Keratinocyte (primary cell): Measurements from ENCODE around the gene ACAD10. TPM values are rescaled to one million over a fixed set of nuclear protein-coding genes. Genes with fewer than 3 reads are reported as not detected.
"Not testable (repeated sequence)": the region's sequence is repeated elsewhere in the genome, so short reads cannot be mapped to it uniquely, and the experiment has no call there.

Experiments used
- DNase-seq: peaks from one replicate; pipeline ENCODE4 v3.0.0-alpha.2; 2011; ENCODE audit warnings: low read depth, missing footprints, low spot score
- FAIRE-seq: peaks from 2 replicates; lab custom pipeline; 2011; peaks lifted over from hg19 to GRCh38; lab: Jason Lieb, UNC
- H2AFZ ChIP-seq: 2 replicates; pipeline ENCODE4 v1.6.0; 2012; ENCODE audit warnings: low read length, control low read depth, inconsistent platforms; ENCODE audit not compliant: control insufficient read depth
- H3K27ac ChIP-seq: 2 replicates; pipeline ENCODE4 v1.5.1; 2011; ENCODE audit warnings: low read length; ENCODE audit not compliant: control insufficient read depth, insufficient read depth
- H3K27me3 ChIP-seq: 3 replicates; pipeline ENCODE4 v1.6.0; 2011; ENCODE audit warnings: low read length; ENCODE audit not compliant: control insufficient read depth, insufficient read depth; ENCODE audit errors: extremely low read depth
- H3K36me3 ChIP-seq, 2 experiments: 2 replicates in 1 of 2; 3 replicates in 1 of 2; pipeline ENCODE4 v1.5.1; 2011; ENCODE audit warnings: low read length in 2 of 2, mild to moderate bottlenecking in 1 of 2; ENCODE audit not compliant: control insufficient read depth in 2 of 2, insufficient read depth in 2 of 2; ENCODE audit errors: extremely low read depth in 1 of 2
- H3K4me1 ChIP-seq: 3 replicates; pipeline ENCODE4 v1.5.1; 2011; ENCODE audit warnings: low read length; ENCODE audit not compliant: control insufficient read depth, insufficient read depth; ENCODE audit errors: extremely low read depth
- H3K4me2 ChIP-seq: 3 replicates; pipeline ENCODE4 v1.6.0; 2011; ENCODE audit warnings: low read depth, low read length; ENCODE audit not compliant: control insufficient read depth, insufficient read depth; ENCODE audit errors: extremely low read depth
- H3K4me3 ChIP-seq, 3 experiments: fragments of 200-600 bp in 1 of 3; sonication (generic) in 1 of 3; 2 replicates in 2 of 3; 3 replicates in 1 of 3; pipeline ENCODE4 v1.5.1; 2011 to 2016; ENCODE audit warnings: low read length in 3 of 3, mild to moderate bottlenecking in 3 of 3, control low read depth in 2 of 3, inconsistent platforms in 1 of 3, low read depth in 1 of 3, mixed read lengths in 1 of 3, mixed run types in 1 of 3, moderate library complexity in 1 of 3; ENCODE audit not compliant: control insufficient read depth in 2 of 3, insufficient read depth in 2 of 3; ENCODE audit errors: extremely low read depth in 1 of 3
- H3K79me2 ChIP-seq: 2 replicates; pipeline ENCODE4 v1.6.0; 2012; ENCODE audit warnings: low read length; ENCODE audit not compliant: control insufficient read depth, insufficient read depth
- H3K9ac ChIP-seq: 3 replicates; pipeline ENCODE4 v1.6.0; 2011; ENCODE audit warnings: low read length; ENCODE audit not compliant: control insufficient read depth, insufficient read depth; ENCODE audit errors: extremely low read depth
- H3K9me1 ChIP-seq: 3 replicates; pipeline ENCODE4 v1.6.0; 2011; ENCODE audit warnings: low read length; ENCODE audit not compliant: control insufficient read depth, insufficient read depth; ENCODE audit errors: extremely low read depth
- H3K9me3 ChIP-seq: 2 replicates; pipeline ENCODE4 v1.5.1; 2012; ENCODE audit warnings: low read depth, low read length; ENCODE audit not compliant: control insufficient read depth
- H4K20me1 ChIP-seq: 3 replicates; pipeline ENCODE4 v1.6.0; 2011; ENCODE audit warnings: low read length; ENCODE audit not compliant: control insufficient read depth, insufficient read depth; ENCODE audit errors: extremely low read depth
- EZH2 ChIP-seq: IDR thresholded peaks from one replicate; pipeline ENCODE4 v1.6.1; 2012; ENCODE audit warnings: inconsistent platforms, mild to moderate bottlenecking, low read length, moderate library complexity
- dilution Hi-C: fragments of 300-500 bp; cut with MboI; formaldehyde crosslinking; loops from one replicate; pipeline ENCODE4 v1.7.0; 2020; ENCODE audit warnings: low sequenced_read_pairs; ENCODE audit not compliant: extremely low pct_ligation_motif_present
- polyA plus RNA-seq, 5 experiments: library from polyadenylated mRNA; depleted of rRNA in 3 of 5; stranded (reverse) in 3 of 5; stranded (forward) in 1 of 5; unstranded in 1 of 5; fragments of >200 nt; gene quantifications; 1 replicate in 1 of 5; 2 replicates in 3 of 5; 3 replicates in 1 of 5; pipeline versions ENCODE4 v1.2.1 to v1.2.3, GENCODE V29; 2011 to 2012; ENCODE audit warnings: missing spikeins in 2 of 5, low read depth in 1 of 5, low replicate concordance in 1 of 5
- TF ChIP-seq, protein P1 (sequence below), 3 experiments: IDR thresholded peaks in 1 of 3; conservative IDR thresholded peaks in 1 of 3; optimal IDR thresholded peaks in 1 of 3; 2 replicates in 2 of 3; 3 replicates in 1 of 3; pipeline versions ENCODE3 to v1.5.1; 2011; ENCODE audit warnings: low read length in 3 of 3, mild to moderate bottlenecking in 3 of 3, moderate library complexity in 2 of 3, control low read depth in 1 of 3, inconsistent platforms in 1 of 3; ENCODE audit not compliant: insufficient read depth in 2 of 3; ENCODE audit errors: extremely low read depth in 1 of 3

The ACAD10 gene
- polyA plus RNA-seq, 1 donor (not counting 4 experiments of a cell fraction or from before 2014, with no cell fraction given), result 13.2 TPM

DNA sequence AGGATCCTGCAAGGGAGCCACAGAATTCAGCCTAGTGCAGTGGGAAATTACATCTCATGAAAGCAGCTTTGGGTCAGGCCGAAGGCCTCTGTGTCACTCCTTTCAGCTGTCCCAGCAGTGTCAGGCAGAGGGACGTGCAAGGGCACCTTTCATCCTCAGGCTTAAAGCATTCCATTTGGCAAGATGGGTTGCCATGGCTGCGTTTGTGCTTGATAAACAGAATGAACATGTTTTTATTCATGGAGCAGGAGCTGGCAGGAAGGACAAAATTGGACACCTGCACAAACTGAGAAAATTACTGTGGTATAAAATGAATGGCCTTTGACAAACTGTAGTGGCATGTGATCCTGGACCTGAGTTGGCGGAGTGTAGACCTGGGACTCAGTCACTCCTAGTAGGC lies 29.4 kb downstream of the ACAD10 start:
- no peaks in the 10 kb centered on the region for H3K9me3 ChIP-seq
- no peak overlapping the region for H3K4me3 ChIP-seq
- DNase-seq (no peak), FAIRE-seq (no peak)
- TF ChIP-seq, protein P1, sequence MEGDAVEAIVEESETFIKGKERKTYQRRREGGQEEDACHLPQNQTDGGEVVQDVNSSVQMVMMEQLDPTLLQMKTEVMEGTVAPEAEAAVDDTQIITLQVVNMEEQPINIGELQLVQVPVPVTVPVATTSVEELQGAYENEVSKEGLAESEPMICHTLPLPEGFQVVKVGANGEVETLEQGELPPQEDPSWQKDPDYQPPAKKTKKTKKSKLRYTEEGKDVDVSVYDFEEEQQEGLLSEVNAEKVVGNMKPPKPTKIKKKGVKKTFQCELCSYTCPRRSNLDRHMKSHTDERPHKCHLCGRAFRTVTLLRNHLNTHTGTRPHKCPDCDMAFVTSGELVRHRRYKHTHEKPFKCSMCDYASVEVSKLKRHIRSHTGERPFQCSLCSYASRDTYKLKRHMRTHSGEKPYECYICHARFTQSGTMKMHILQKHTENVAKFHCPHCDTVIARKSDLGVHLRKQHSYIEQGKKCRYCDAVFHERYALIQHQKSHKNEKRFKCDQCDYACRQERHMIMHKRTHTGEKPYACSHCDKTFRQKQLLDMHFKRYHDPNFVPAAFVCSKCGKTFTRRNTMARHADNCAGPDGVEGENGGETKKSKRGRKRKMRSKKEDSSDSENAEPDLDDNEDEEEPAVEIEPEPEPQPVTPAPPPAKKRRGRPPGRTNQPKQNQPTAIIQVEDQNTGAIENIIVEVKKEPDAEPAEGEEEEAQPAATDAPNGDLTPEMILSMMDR (optimal IDR thresholded peaks at IDR 0.05 in 1 of 3, IDR thresholded peaks at IDR 0.05 in 1 of 3, conservative IDR thresholded peaks at IDR 0.05 in 1 of 3; ENCODE audit: extremely low read depth in 1 of 3, insufficient read depth in 2 of 3, low read length in 3 of 3), result no peak
- TF ChIP-seq EZH2, result no peak
- no peaks in the 10 kb centered on the region for H3K9me1 ChIP-seq
- no peak overlapping the region for H3K9ac ChIP-seq
- no peaks in the 10 kb centered on the region for H4K20me1 ChIP-seq
- H2AFZ ChIP-seq, result no peak overlapping the region
- H3K4me1 ChIP-seq, result no peaks in the 10 kb centered on the region
- no peaks in the 10 kb centered on the region for H3K27me3 ChIP-seq
- no peak overlapping the region for H3K27ac ChIP-seq
- H3K36me3 ChIP-seq, result peaks cover 0 to 19% of the 10 kb centered on the region in 2 experiments
- dilution Hi-C loops, result no loop called here
- H3K4me2 ChIP-seq, result no peak overlapping the region
- no peaks in the 10 kb centered on the region for H3K79me2 ChIP-seq

DNA sequence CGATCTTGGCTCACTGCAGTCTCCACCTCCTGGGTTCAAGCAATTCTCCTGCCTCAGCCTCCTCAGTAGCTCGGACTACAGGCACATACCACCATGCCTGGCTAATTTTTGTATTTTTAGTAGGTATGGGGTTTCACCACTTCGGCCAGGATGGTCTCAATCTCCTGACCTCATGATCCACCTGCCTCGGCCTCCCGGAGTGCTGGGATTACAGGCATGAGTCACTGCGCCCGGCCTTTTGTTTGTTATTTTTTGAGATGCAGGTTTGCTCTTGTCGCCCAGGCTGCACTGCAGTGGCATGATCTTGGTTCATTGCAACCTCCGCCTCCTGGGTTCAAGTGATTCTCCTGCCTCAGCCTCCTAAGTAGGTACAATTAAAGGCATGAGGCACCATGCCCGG lies 33.5 kb downstream of the ACAD10 start:
- H3K36me3 ChIP-seq, H3K9me3 ChIP-seq, H3K9me1 ChIP-seq, H3K4me1 ChIP-seq, H3K9ac ChIP-seq, FAIRE-seq, H3K79me2 ChIP-seq, H3K4me3 ChIP-seq, H3K27ac ChIP-seq, H3K4me2 ChIP-seq, H2AFZ ChIP-seq, H4K20me1 ChIP-seq, DNase-seq, H3K27me3 ChIP-seq, dilution Hi-C loops: not testable (repeated sequence)

DNA sequence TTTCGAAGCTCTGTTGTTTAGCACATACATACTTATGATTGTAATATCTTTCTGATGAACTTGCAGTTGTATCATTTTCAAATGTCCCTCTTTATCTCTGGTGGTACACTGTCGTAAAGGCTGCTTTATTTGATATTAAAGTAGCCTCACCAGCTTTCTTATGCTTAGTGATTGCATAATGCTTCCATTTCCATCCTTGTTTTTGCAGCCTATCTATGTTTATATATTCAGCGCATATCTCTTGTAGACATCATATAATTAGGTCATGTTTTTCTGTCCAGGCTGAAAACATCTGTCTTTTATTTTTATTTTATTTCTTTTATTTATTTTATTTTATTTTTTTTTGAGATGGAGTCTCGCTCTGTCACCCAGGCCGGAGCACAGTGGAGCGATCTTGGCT lies 34.6 kb downstream of the ACAD10 start:
- FAIRE-seq, result no peak
- no peak for DNase-seq
- Histone ChIP-seq H3K79me2 (no peaks in the 10 kb centered on the region), H2AFZ (no peak overlapping the region), H3K4me1 (no peaks in the 10 kb centered on the region), H3K4me3 (no peak overlapping the region), H3K9me3 (no peaks in the 10 kb centered on the region), H3K36me3 (peaks cover 0 to 8% of the 10 kb centered on the region in 2 experiments), H4K20me1 (no peaks in the 10 kb centered on the region), H3K27ac (no peak overlapping the region), H3K9me1 (no peaks in the 10 kb centered on the region), H3K27me3 (no peaks in the 10 kb centered on the region), H3K9ac (no peak overlapping the region), H3K4me2 (no peak overlapping the region)
- dilution Hi-C loops, result no loop called here
- TF ChIP-seq EZH2, result no peak
- TF ChIP-seq, protein P1 (optimal IDR thresholded peaks at IDR 0.05 in 1 of 3, IDR thresholded peaks at IDR 0.05 in 1 of 3, conservative IDR thresholded peaks at IDR 0.05 in 1 of 3; ENCODE audit: extremely low read depth in 1 of 3, insufficient read depth in 2 of 3, low read length in 3 of 3), result no peak

DNA sequence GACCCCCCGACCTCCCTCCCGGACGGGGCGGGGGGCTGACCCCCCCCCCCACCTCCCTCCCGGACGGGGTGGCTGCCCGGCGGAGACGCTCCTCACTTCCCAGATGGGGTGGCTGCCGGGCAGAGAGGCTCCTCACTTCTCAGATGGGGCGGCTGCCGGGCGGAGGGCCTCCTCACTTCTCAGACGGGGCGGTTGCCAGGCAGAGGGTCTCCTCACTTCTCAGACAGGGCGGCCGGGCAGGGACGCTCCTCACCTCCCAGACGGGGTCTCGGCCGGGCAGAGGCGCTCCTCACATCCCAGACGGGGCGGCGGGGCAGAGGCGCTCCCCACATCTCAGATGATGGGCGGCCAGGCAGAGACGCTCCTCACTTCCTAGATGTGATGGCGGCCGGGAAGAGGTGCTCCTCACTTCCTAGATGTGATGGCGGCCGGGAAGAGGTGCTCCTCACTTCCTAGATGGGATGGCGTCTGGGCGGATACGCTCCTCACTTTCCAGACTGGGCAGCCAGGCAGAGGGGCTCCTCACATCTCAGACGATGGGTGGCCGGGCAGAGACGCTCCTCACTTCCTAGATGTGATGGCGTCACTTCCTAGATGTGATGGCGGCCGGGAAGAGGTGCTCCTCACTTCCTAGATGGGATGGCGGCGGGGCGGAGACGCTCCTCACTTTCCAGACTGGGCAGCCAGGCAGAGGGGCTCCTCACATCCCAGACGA lies 38.0 kb downstream of the ACAD10 start:
- H3K9me1 ChIP-seq, H3K27ac ChIP-seq, DNase-seq, H2AFZ ChIP-seq, dilution Hi-C loops, H3K36me3 ChIP-seq, H3K27me3 ChIP-seq, H3K9ac ChIP-seq, H3K4me2 ChIP-seq, H3K9me3 ChIP-seq, FAIRE-seq, H3K4me1 ChIP-seq, H4K20me1 ChIP-seq, H3K4me3 ChIP-seq, H3K79me2 ChIP-seq: not testable (repeated sequence)
